ENCODE results near the gene TIMP4.

The TIMP4 gene

DNA sequence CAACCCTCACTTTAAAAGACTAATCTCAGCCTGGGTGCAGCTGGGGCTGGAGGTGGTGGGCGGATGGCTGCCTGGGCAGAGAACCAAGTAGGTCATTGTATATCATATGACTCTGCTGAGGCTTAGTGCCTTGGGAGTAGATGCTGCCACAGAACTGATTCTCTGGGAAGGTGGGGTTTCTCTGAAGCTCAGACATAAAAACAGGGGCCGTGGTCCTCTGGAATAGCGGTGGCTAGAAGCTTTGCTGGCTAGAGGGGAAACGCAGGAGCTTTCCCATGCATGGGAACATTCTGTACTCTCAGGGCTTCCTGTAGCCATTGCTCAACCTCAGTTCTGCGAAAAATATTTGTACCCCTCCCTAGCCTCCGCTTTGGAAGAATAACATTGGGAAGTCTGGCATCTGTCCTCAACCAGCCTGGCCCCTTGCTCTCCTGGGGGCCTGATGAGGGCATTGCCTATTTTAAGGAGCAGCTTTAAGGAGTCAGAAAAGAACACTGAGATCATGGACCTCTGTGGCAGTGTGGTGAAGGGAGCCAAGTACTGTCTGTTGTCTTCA, 14.7 kb downstream of the TIMP4 start:
- DNase-seq, result no peak

DNA sequence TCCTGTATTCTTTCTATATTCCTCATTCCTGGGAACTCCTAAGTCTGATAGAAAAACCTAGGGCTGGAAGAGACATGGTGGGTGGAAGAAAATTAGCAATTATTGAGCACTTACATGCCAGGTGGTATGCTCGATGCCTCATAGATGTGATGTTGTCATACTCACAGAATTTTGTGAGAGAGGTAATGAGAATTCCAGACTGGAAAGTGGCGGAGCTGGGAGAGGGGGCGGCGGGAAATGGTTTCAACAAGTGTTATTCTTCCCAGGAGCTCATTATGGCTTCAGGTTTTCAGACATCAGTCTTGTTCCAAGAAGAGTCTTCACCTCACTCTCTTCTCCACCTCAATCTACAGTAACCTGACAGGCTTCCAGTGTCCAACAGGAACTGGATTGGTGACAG, 16.2 kb downstream of the TIMP4 start:
- DNase-seq, result no peak

DNA sequence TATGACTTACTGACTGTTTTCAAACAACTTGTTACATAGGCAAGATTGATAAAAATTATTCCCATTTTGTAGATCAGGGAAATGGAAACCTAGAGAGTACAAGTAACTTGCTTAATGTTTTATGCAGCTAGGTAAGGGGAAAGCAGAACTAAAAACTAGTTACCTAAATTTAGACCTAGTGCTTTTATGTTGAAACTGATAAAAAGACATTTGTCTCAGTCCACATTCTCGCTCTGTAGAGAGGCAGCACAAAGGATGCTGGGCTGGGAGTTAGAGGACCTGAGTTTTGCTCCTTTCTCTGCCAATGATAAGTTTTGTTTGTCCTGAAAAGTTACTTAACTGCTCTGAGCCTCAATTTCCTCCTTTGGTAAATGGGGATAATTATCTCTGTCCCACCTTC, 17.4 kb downstream of the TIMP4 start:
- no peak for DNase-seq

DNA sequence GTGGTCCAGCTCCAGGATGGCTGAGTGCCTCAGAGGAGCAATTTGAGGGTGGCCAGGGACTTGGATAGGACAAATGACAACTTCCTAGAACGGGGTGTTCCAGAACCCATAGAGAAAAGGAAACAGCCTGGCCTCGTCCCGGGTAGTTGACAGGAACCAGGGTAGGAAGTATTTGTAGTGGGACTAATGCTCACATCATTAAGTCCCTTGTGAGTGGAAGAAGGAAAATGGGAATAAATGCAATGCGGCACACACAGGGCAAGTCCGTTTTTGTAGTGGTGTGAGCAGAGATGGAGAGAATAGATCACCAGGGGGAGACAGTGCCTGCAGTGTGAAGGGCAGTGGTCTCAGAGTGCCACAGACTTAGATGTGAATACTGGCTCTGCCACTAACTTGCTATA, 19.6 kb downstream of the TIMP4 start:
- DNase-seq, result no peak

DNA sequence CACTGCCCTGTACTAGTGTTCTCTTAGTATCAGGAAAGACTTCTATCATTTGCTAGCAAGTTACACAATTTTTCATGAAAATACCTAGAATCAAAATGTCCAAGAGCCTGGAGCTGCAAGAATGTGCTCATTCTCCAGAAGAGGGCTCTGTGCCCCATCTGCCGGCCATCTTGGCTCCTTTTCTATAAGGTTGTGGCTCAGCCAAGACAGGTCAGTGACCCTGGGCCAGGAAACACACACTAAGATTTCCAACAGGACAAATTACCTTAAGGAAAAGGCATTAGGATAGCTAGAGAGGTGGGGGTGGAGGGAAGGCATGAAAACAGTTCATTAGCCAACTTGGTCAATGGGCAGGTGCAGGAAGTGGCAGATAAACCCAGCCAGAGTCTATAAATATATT, 20.7 kb downstream of the TIMP4 start:
- no peak for DNase-seq

DNA sequence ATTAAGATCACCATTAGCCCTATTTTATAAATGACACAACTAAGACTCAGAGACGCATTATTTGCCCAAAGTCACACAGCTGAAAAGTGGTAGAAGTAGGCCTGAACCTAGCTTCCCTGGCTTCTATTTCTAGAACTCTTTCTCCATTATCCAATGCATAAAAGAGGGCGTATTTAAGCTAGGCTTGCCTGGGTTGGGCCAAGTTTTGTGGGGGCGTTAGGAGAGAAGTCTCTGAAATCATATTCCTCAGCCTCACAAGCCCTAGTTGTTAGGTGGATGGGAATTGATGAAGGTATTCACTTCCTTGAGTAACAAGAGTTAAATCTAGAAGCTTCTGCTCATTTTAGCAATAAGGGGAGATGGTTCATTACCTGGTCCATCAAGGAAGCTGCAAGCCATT, 22.3 kb downstream of the TIMP4 start:
- DNase-seq, result no peak

DNA sequence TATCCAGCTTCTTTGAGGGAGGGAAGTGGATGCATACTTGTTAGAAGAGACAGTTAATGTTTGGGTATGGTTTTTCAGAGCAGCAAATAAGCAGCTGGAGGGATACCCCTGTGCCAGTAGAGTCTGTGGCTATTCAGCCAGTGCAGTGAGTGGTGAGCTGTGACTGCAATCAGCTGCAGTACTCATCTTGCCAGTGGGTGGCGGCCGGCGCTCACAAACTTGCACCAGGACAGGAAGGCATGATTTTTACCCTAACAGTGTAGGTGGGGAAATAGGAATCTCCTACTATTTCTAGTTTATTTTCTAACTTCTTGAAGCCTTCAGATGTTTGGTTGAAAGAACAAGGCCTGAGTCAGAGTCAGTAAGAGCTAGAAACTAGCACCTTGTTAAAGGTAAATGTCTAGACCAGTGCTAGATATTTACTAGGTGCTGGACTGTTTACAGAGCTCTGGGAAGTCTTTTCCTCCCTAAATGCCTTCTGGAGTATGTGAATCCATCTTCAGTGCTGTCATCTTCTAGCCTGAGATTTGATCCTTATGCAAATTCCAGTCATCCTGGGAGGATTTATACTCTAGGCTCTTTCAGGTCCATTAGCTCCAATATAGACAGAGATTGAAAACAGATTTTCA, 23.6 kb downstream of the TIMP4 start:
- DNase-seq, result peak in 3 of 4 experiments; percentile 2 to 33 (median 21)

DNA sequence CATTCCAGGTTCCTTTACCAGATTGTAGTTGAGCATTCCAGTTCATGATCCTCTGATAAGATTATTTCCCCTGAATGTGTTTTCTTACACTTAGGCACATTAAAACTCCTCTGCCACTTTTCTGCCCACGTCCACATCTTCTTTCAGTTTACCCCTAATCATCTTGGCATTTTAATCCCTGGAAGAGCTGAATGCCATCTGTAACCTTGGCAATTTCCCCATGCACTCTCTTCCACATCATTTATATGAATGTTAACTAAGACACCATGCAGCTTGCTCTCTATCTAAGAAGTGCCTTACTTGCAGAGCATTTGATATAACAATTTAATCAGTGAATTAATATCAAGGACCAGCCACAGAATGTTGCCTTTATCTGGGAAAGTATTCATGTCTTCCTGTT, 25.8 kb downstream of the TIMP4 start:
- no peak for DNase-seq

DNA sequence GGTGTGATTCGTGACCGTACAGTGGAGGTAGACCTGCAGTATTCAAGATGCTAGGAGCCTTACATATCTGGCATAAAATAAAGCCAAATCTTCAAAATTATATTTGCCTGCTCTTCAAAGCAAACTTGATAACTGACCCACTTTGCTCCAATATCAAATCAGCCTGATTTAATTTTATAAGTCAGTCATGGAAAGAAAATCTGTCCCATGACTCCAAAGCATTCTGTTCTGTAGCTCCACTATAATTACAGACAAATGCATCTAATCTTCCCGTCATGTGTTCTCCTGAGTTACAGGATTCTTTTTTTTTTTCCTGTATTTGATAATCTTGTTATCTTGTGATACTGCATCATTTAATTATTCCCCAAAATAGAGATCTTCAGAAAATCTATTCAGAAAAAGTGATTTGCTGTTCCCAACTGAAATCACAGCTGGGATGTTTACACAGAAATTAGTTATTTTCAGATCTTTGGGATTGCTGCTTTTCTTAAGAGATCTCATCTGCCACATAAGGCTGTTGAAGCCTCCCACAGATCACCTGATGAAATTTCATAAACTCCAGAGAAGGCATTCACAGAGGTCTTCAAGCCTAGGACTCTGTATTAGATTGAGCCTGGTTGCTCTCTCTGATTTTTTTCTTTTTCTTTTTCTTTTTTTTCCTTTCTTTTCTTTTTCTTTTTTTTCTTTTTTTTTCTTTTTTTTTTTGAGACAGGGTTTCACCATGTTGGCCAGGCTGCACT, 27.2 kb downstream of the TIMP4 start:
- DNase-seq, result no peak

DNA sequence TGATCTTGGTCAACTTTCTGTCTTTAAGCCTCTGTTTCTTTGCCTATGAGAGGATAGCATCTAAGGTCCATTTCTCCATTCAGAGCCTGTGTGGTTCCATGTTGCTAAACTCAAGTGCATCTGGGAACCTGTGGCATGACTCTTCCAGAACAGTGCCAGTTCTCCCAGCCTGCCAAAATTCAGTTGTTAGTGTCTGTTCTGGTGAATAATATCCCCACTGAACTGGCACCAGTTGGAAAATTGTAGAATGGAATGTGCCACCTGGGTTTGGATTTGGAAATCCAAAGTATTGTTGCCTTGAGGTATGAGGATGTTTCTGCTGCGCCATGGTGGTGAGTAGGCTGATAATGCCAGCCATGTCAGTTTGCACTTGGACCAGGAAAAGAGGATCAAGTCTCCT, 31.3 kb downstream of the TIMP4 start:
- no peak for DNase-seq

DNA sequence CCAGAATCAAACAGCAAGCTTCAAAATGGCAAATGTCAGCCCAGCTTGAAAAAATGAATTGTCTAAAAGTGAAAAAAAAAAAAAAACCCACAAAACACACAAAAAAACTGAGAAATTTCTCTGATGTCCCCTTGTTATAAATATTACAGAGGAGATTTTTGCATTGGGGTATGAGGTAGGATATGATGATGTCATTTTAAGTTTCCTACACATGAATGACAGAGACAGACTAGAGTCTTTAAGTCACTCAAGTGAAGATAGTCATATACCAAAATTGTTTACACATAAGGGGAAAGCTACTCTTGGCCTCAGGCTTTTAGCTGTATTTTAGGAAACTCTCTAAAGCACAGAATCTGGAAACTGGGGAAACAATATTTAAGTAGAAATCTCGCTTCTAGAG, 32.9 kb downstream of the TIMP4 start:
- DNase-seq, result no peak

DNA sequence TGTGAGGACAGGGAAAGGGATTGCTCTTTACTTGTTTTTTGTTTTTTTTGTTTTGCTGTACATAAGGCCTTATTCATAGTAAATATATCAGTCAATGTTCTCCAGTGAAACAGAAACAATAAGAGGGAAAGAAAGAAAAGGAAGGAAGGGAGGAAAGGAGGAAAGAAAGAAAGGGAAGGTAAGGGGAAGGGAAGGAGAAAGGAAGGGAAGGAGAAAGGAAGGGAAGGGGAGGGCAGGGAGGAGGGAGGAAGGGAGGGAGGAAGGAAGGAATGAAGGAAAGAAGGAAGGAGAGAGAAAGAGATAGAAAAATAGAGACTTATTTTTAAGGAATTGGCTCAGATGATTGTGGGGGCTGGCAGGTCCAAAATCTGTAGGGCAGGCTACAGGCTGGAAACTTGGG, 37.2 kb downstream of the TIMP4 start:
- no peak for DNase-seq

DNA sequence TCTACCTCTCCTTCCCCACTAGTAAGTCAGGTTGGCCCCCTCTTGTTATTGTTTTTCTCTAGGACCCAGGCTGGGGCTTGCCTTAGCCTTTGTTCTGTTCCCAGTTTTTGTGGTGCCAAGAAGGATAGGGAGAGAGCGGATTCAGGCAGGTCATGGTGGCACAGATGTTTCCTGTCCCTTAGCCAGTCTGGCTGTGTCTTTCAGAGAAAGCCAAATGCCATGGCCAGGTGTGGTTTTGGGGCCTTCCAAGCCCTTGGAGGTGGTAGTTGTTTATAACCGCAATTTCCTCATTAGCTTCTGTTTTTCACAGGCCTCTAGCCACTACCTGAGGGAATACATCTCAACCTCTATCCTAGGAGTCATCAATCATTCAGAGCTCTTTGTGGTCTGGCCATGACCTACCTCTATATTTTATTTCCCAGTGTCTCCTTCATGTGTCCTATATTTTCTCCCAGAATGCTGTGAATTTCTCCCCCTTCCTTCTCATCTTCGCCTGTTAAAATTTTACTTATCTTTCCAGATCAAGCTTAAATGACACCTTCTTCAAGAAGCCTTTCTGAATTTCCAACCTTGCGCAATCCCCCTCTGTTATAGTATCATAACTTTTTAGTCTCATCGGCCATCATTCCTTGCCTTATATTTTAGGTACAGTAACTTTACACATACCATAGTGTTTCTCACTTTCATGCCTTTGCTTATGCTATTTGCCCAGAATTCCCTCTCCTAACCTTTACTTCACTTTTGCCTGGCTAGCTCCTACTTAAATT, 38.2 kb downstream of the TIMP4 start:
- no peak for DNase-seq

DNA sequence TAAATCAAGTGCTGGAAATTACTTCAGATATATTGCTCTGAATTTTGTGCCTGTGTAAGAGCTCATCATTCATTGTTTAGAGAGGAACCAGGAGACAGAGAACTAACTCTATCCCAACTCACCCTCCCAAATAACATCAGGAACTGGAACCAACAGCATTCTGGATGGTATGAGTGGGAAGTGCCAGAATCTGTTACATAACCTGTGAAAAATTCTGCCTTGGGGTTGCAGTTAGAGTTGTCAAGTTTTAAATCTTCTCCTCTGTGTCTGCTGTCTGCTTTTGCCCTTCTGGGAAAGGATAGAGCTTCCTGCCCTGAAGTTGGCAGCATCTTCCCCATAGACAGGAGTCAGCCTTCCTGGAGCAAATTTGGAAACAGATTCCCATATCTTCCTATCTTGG, 41.2 kb downstream of the TIMP4 start:
- DNase-seq, result no peak

DNA sequence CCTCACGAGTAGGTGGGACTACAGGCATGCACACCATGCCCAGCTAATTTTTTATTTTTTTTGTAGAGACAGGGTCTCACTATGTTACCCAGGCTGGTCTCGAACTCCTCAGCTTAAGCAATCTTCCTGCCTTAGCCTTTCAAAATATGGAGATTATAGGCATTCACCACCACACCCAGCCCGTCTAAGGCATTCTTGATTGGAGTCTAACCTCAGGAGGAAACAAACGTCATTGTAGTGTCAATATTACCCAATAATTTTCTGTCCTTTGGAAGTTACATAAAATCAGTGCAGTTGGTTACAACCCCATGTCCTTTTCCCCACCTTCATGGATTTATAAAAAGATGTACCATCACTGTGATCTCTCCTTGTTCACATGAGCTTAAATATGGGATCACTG, 41.8 kb downstream of the TIMP4 start:
- DNase-seq, result no peak

DNA sequence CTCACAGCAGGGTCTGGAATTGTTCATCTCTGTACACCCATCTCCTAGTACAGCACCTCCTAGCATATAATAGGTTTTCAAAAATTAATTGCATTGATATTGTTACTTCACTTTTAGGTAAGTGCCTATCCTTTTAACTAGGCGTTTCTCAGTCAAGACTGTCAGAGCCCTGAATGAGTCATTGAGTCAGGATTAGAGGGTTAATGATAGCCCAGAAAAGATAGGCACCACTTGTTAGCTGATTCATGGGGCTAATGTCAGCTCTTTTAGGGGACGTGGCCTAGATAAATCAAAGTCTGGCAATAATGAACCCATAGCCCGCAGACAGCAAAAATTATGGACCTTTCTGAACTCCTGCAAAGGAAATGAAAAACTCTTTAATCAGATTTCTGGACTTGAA, 42.9 kb downstream of the TIMP4 start:
- DNase-seq, result no peak

DNA sequence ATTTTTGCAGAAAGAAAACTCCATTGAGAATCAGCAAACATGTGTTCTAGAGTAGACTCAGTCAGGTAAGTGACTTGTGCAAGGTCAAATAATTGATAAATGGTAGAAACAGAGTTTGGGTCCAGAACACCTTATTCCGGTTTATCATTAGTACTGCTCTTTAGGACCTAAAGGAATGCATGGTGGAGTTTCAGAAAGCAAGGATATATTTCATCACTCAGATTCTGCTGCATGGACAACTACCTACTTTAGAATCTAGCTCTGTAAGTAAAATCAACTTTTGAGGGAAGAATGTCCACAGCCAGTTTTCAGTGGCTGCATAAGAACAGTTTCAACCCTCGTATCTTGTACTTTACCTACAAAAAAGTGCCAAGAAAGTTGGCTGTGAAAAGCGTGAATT, 43.6 kb downstream of the TIMP4 start:
- no peak for DNase-seq

DNA sequence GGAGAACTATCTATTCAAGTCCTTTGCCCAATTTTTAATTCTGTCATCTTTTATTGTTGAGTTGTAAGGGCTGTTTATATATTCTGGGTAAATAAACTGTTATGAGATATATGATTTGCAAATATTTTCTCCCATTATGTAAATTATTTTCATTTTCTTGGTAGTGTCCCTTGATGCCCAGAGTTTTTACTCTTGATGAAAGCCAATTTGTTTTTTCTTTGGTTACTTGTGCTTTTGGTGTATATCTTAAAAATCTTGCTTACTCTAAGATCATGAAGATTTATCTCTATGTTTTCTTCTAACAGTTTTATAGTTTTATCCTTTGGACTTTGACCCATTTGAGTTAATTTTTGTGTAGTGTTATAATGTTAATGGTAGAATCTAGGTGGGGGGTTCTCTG, 44.5 kb downstream of the TIMP4 start:
- DNase-seq, result no peak

DNA sequence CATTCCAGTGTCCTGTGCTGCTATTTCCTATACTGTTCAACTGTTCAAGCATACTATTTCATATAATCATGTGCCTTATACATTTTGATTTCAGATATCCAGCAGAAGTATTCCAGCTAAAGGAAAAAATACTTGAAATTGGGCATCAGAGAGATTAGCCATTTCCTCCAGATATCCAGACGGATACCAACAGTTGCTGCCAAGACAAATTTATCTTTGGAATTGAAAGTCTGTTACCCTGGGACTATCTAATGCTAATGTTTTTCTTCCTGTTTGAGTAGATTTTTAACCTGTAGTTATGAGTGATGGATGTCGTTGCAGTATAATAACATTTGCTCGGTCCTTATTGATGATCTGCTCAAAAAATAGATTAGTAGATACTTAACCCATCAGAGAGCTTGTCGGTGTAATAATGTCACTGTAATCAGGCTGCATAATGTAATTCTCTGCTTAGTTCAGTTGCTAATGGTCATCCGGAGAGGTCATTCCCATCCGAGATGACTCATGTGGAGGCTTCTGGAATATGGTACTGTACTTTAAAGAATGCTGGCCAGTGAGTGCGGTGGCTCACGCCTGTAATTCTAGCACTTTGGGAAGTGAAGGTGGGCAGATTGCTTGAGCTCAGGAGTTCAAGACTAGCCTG, 51.5 kb downstream of the TIMP4 start:
- no peak for DNase-seq
